AG09309 (cell line): ENCODE measurements around the gene HADHA.
A peak's percentile ranks its signal among the peaks of the same experiment; 100 is the strongest.

Source experiments
- DNase-seq: peaks from one replicate; pipeline ENCODE4 v3.0.0-alpha.2; 2010; ENCODE audit warnings: low read depth
- H3K4me3 ChIP-seq: 2 replicates; pipeline ENCODE4 v1.5.1; 2011; ENCODE audit warnings: mild to moderate bottlenecking, low read depth, low read length, moderate library complexity; ENCODE audit not compliant: control insufficient read depth
- TF ChIP-seq, protein P1 (sequence below): IDR thresholded peaks from 2 replicates; pipeline ENCODE4 v1.5.1; 2011; ENCODE audit warnings: mild to moderate bottlenecking, low read depth, low read length, inconsistent platforms; ENCODE audit not compliant: insufficient read depth, control insufficient read depth; ENCODE audit errors: missing control alignments

Gene HADHA

GRCh38 chr2:26237868-26238267 lies 6.6 kb downstream of the HADHA start:
- TF ChIP-seq, protein P1, sequence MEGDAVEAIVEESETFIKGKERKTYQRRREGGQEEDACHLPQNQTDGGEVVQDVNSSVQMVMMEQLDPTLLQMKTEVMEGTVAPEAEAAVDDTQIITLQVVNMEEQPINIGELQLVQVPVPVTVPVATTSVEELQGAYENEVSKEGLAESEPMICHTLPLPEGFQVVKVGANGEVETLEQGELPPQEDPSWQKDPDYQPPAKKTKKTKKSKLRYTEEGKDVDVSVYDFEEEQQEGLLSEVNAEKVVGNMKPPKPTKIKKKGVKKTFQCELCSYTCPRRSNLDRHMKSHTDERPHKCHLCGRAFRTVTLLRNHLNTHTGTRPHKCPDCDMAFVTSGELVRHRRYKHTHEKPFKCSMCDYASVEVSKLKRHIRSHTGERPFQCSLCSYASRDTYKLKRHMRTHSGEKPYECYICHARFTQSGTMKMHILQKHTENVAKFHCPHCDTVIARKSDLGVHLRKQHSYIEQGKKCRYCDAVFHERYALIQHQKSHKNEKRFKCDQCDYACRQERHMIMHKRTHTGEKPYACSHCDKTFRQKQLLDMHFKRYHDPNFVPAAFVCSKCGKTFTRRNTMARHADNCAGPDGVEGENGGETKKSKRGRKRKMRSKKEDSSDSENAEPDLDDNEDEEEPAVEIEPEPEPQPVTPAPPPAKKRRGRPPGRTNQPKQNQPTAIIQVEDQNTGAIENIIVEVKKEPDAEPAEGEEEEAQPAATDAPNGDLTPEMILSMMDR, result no peak
- DNase-seq, result no peak
- H3K4me3 ChIP-seq, result no peak overlapping the region

DNA sequence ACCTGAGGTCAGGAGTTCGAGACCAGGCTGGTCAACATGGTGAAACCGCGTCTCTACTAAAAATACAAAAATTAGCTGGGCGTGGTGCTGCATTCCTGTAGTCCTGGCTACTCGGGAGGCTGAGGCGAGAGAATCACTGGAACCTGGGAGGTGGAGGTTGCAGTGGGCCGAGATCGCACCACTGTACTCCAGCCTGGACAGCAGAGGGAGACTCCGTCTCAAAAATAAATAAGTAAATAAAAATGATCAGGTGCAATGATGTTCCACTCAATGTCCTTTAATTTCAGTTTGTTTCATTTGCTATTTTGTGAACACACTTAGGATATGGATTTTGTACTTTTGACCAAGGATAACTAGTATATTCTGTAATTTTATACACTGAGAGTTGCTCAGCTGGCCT lies 9.3 kb downstream of the HADHA start:
- TF ChIP-seq, protein P1, result peak; percentile 18
- no peak overlapping the region for H3K4me3 ChIP-seq
- DNase-seq, result no peak

- TF ChIP-seq, protein P1, result no peak
- H3K4me3 ChIP-seq, result no peak overlapping the region
- DNase-seq, result no peak
These were observed 13.6 kb downstream of the HADHA start for GRCh38 chr2:26230806-26231205.

DNA sequence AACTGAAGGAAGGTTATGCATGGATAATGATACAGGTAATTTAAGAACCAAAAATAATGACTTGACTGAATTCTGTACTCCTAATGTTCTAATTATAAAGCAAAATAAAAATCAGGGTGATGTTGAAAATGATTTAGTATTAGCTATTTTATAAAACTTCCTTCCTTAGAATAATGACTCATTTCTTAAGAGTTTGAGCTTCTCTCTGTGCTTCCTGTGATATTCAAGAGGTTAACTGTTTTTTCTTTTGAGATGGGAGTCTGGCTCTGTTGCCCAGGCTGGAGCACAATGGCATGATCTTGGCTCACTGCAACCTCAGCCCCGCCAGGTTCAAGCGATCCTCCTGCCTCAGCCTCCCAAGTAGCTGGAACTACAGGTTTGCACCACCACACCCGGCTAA lies 14.8 kb downstream of the HADHA start:
- no peak overlapping the region for H3K4me3 ChIP-seq
- no peak for DNase-seq
- TF ChIP-seq, protein P1, result no peak

GRCh38 chr2:26224095-26224494 lies 20.3 kb downstream of the HADHA start:
- no peak overlapping the region for H3K4me3 ChIP-seq
- TF ChIP-seq, protein P1, result no peak
- DNase-seq, result no peak

DNA sequence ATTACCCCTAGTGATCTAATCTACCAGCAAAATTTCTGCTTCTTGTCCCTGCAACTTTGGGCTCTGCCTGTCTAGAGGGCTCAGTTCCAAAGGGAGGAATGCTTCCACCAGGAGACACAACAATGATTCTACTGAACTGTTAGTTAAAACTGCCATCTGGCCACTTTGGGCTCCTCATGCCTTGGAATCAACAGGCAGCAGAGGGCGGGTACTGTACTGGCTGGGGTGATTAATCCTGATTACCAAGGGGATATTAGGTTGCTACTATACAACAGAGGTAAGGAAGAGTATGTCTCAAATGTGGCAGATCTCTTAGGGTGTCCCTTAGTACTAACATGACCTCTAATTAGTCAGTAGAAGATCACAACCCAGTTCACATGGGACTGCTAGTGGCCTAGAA lies 21.4 kb downstream of the HADHA start:
- DNase-seq, result no peak
- TF ChIP-seq, protein P1, result no peak
- no peak overlapping the region for H3K4me3 ChIP-seq

GRCh38 chr2:26217720-26218119 lies 26.7 kb downstream of the HADHA start:
- no peak overlapping the region for H3K4me3 ChIP-seq
- TF ChIP-seq, protein P1, result no peak
- no peak for DNase-seq
